OCI-LY3 (cell line): ENCODE measurements around the gene TLE5.

Source experiments
- H2AFZ ChIP-seq: fragments of 200-600, 300-600 bp; shearing (Covaris generic); 2 replicates; pipeline ENCODE4 v1.6.0; 2014; ENCODE audit warnings: antibody characterized with exemption, low read depth, low read length
- H3K27ac ChIP-seq: fragments of 200-600, 300-600 bp; sonication (generic); 2 replicates; pipeline ENCODE4 v1.5.1; 2014; ENCODE audit warnings: mild to moderate bottlenecking, low read length, moderate library complexity, mixed read lengths
- H3K27me3 ChIP-seq: fragments of 200-600, 300-600 bp; sonication (generic); 2 replicates; pipeline ENCODE4 v1.6.1; 2014; ENCODE audit warnings: low read depth, low read length, mixed read lengths
- H3K36me3 ChIP-seq: fragments of 200-600, 300-600 bp; sonication (generic); replicated peaks from 2 replicates; pipeline ENCODE3; 2014; ENCODE audit warnings: low read depth, low read length, mixed read lengths
- H3K4me1 ChIP-seq: fragments of 300-600, 200-600 bp; sonication (generic); 2 replicates; pipeline ENCODE4 v1.6.1; 2014; ENCODE audit warnings: low read length, mixed read lengths
- H3K4me2 ChIP-seq: fragments of 200-600, 300-600 bp; sonication (generic); 2 replicates; pipeline ENCODE4 v1.6.1; 2014; ENCODE audit warnings: low read length, mixed read lengths
- H3K4me3 ChIP-seq: fragments of 300-600, 200-600 bp; sonication (generic); 2 replicates; pipeline ENCODE4 v1.5.1; 2014; ENCODE audit warnings: antibody characterized with exemption, mild to moderate bottlenecking, low read length, moderate library complexity
- H3K79me2 ChIP-seq: fragments of 300-600, 200-600 bp; shearing (Covaris generic); 2 replicates; pipeline ENCODE4 v1.6.1; 2014; ENCODE audit warnings: mild to moderate bottlenecking, low read length, mixed read lengths
- H3K9ac ChIP-seq: fragments of 300-600, 200-600 bp; shearing (Covaris generic); 2 replicates; pipeline ENCODE4 v1.6.0; 2014; ENCODE audit warnings: mild to moderate bottlenecking, low read length, moderate library complexity
- H3K9me3 ChIP-seq: fragments of 200-600, 300-600 bp; shearing (Covaris generic); 2 replicates; pipeline ENCODE4 v1.6.1; 2014; ENCODE audit warnings: low read length, mixed read lengths; ENCODE audit not compliant: insufficient read depth
- H4K20me1 ChIP-seq: fragments of 200-600, 300-600 bp; sonication (generic); 2 replicates; pipeline ENCODE4 v1.6.1; 2016; ENCODE audit warnings: low read length, mixed read lengths; ENCODE audit not compliant: insufficient read depth
- EZH2phosphoT487 ChIP-seq: fragments of 200-600 bp; shearing (Covaris generic); IDR thresholded peaks from 2 replicates; pipeline ENCODE4 v1.6.1; 2018; ENCODE audit warnings: antibody characterized with exemption, mixed run types, low read depth
- TF ChIP-seq, protein P1 (sequence below): fragments of 200-600, 300-600 bp; sonication (generic); IDR thresholded peaks from 2 replicates; pipeline ENCODE4 v1.5.1; 2014; ENCODE audit warnings: antibody characterized with exemption, low read length, low read depth

Gene TLE5

DNA sequence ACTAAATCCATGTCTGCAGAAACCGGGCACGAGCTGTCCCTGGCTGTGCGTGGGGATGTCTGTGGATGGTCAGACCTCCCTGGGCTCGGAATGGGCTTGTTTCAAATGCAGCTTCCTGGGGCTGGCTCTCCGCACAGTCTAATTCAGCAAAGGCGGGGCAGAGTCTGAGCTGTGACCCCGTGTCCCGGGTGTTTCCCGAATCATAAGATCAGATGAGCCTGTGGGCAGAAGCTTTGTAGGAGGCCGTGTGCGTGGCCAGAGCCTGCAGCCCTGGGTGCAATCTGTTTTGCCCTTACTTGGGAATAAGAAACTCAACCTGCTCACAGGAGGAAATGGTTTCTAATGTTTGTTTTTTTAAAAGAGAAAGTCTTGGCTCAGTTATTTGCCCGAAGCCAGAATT, 18.0 kb upstream of the TLE5 start:
- Histone ChIP-seq H3K4me2 (no peak overlapping the region), H3K27me3 (no peaks in the 10 kb centered on the region), H2AFZ (no peak overlapping the region), H3K4me3 (no peak overlapping the region), H3K9me3 (no peaks in the 10 kb centered on the region), H3K27ac (no peak overlapping the region), H4K20me1 (no peaks in the 10 kb centered on the region), H3K79me2 (no peaks in the 10 kb centered on the region), H3K4me1 (no peaks in the 10 kb centered on the region), H3K9ac (no peak overlapping the region), H3K36me3 (no peaks in the 10 kb centered on the region)
- TF ChIP-seq, protein P1, sequence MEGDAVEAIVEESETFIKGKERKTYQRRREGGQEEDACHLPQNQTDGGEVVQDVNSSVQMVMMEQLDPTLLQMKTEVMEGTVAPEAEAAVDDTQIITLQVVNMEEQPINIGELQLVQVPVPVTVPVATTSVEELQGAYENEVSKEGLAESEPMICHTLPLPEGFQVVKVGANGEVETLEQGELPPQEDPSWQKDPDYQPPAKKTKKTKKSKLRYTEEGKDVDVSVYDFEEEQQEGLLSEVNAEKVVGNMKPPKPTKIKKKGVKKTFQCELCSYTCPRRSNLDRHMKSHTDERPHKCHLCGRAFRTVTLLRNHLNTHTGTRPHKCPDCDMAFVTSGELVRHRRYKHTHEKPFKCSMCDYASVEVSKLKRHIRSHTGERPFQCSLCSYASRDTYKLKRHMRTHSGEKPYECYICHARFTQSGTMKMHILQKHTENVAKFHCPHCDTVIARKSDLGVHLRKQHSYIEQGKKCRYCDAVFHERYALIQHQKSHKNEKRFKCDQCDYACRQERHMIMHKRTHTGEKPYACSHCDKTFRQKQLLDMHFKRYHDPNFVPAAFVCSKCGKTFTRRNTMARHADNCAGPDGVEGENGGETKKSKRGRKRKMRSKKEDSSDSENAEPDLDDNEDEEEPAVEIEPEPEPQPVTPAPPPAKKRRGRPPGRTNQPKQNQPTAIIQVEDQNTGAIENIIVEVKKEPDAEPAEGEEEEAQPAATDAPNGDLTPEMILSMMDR, result no peak
- TF ChIP-seq EZH2phosphoT487, result no peak

GRCh38 chr19:3079578-3079977, 17.3 kb upstream of the TLE5 start:
- Histone ChIP-seq H3K9me3 (no peaks in the 10 kb centered on the region), H2AFZ (no peak overlapping the region), H3K36me3 (no peaks in the 10 kb centered on the region), H3K4me2 (no peak overlapping the region), H4K20me1 (no peaks in the 10 kb centered on the region), H3K9ac (no peak overlapping the region), H3K4me1 (no peaks in the 10 kb centered on the region), H3K4me3 (no peak overlapping the region), H3K27ac (no peak overlapping the region), H3K79me2 (no peaks in the 10 kb centered on the region), H3K27me3 (no peaks in the 10 kb centered on the region)
- no peak for TF ChIP-seq EZH2phosphoT487
- TF ChIP-seq, protein P1, result no peak

- no peaks in the 10 kb centered on the region for H3K9me3 ChIP-seq
- no peak for TF ChIP-seq EZH2phosphoT487
- TF ChIP-seq, protein P1, result peak; percentile 95
Measured at GRCh38 chr19:3075605-3076431, 13.5 kb upstream of the TLE5 start.

GRCh38 chr19:3073931-3074595, 11.8 kb upstream of the TLE5 start:
- Histone ChIP-seq H3K27ac (no peak overlapping the region), H3K4me1 (no peaks in the 10 kb centered on the region), H3K27me3 (no peaks in the 10 kb centered on the region), H3K4me2 (no peak overlapping the region), H2AFZ (no peak overlapping the region), H4K20me1 (no peaks in the 10 kb centered on the region), H3K9me3 (no peaks in the 10 kb centered on the region), H3K9ac (no peak overlapping the region), H3K79me2 (no peaks in the 10 kb centered on the region), H3K4me3 (no peak overlapping the region), H3K36me3 (no peaks in the 10 kb centered on the region)
- TF ChIP-seq, protein P1, result no peak; the same call in 1 of the 2 replicates
- no peak for TF ChIP-seq EZH2phosphoT487

More at GRCh38 chr19:3075605-3076431, 13.5 kb upstream of the TLE5 start:
- Histone ChIP-seq H4K20me1 (no peaks in the 10 kb centered on the region), H3K4me1 (no peaks in the 10 kb centered on the region), H3K27me3 (no peaks in the 10 kb centered on the region), H3K79me2 (no peaks in the 10 kb centered on the region), H3K36me3 (no peaks in the 10 kb centered on the region), H3K4me3 (peak overlapping the region; percentile 63), H2AFZ (peak overlapping the region; percentile 13), H3K9ac (0 out of 2 replicates have a peak overlapping the region, but pooled peaks have one; percentile 3), H3K27ac (no peak overlapping the region), H3K4me2 (peak overlapping the region; percentile 70)
